Activated CD4-positive, CD25-positive, alpha-beta regulatory T cell (primary cell): ENCODE data around the gene TWIST2.

Experiments
- DNase-seq, 4 experiments: peaks; one replicate each; lab custom pipeline; 2025; lab: John Stamatoyannopoulos, UW

TWIST2 gene

GRCh38 chr2:238856713-238857567 lies 9.1 kb downstream of the TWIST2 start:
- no peak for DNase-seq

- DNase-seq, result no peak
These were observed 10.1 kb downstream of the TWIST2 start for GRCh38 chr2:238857959-238858358.

GRCh38 chr2:238859636-238860347 lies 11.9 kb downstream of the TWIST2 start:
- DNase-seq, result no peak

- no peak for DNase-seq
These were observed 13.3 kb downstream of the TWIST2 start for GRCh38 chr2:238861013-238861730.

- DNase-seq, result no peak
These were observed 14.0 kb downstream of the TWIST2 start for GRCh38 chr2:238861766-238862315.

GRCh38 chr2:238862701-238863100 lies 14.8 kb downstream of the TWIST2 start:
- DNase-seq, result no peak

GRCh38 chr2:238863231-238863630 lies 15.3 kb downstream of the TWIST2 start:
- no peak for DNase-seq

- DNase-seq, result no peak
These were observed 15.9 kb downstream of the TWIST2 start for GRCh38 chr2:238863749-238864206.

- DNase-seq, result no peak
These were observed 16.5 kb downstream of the TWIST2 start for GRCh38 chr2:238864207-238865014.

GRCh38 chr2:238865015-238865719 lies 17.3 kb downstream of the TWIST2 start:
- no peak for DNase-seq

- DNase-seq, result no peak
These were observed 18.0 kb downstream of the TWIST2 start for GRCh38 chr2:238865744-238866355.

GRCh38 chr2:238866656-238867277 lies 18.9 kb downstream of the TWIST2 start:
- no peak for DNase-seq

- DNase-seq, result no peak
These were observed 20.2 kb downstream of the TWIST2 start for GRCh38 chr2:238868067-238868524.

- DNase-seq, result no peak
These were observed 20.9 kb downstream of the TWIST2 start for GRCh38 chr2:238868616-238869292.

GRCh38 chr2:238869293-238870124 lies 21.6 kb downstream of the TWIST2 start:
- DNase-seq, result no peak

GRCh38 chr2:238870261-238870660 lies 22.4 kb downstream of the TWIST2 start:
- DNase-seq, result no peak

- DNase-seq, result no peak
These were observed 24.1 kb downstream of the TWIST2 start for GRCh38 chr2:238872026-238872425.
